ENCODE measurements around the gene SNAPC2.

DNA sequence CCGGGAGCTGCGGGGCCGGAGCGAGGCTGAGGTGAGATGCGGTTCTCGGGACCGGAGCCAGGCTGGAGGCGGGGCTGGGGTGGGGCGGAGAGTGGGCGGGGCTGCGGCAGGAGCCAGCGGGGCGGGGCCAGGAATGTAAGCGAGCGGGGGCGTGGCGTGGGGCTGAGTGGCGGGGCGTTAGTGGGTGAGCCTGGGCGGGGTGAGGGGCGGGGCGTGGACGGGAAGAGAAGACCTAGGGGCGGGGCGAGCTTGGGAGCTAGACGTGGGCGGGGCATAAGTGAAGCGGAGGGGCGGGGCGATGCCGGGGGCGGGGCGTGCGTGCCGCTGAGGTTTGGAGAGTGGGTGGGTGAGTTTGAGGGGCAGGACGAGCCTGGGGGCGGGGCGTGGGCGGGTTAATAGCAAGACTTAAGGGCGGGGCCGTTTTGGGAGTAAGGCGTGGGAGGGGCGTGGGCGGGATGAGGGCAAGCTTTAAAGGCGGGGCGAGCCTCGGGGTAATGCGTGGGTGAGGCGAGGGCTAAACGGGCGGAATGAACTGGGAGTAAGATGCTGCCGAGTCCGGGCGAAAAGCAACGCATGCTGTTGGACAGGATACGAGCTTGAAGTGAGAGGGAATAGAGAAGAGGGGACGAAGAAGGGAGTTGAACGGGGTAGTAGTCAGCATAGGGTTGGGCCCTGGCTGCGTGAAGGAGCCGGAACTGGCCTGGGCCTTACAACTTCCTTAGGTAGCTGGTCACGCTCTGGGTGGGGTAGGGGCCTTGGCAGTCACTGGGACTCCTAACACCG, 572 bp downstream of the SNAPC2 start:
- TF ChIP-seq, protein P1, sequence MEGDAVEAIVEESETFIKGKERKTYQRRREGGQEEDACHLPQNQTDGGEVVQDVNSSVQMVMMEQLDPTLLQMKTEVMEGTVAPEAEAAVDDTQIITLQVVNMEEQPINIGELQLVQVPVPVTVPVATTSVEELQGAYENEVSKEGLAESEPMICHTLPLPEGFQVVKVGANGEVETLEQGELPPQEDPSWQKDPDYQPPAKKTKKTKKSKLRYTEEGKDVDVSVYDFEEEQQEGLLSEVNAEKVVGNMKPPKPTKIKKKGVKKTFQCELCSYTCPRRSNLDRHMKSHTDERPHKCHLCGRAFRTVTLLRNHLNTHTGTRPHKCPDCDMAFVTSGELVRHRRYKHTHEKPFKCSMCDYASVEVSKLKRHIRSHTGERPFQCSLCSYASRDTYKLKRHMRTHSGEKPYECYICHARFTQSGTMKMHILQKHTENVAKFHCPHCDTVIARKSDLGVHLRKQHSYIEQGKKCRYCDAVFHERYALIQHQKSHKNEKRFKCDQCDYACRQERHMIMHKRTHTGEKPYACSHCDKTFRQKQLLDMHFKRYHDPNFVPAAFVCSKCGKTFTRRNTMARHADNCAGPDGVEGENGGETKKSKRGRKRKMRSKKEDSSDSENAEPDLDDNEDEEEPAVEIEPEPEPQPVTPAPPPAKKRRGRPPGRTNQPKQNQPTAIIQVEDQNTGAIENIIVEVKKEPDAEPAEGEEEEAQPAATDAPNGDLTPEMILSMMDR (IDR thresholded peaks at IDR 0.05) = no peak
- TF ChIP-seq JUN (CRISPR knock-in tag; IDR thresholded peaks at IDR 0.05) (no peak), CREM (CRISPR knock-in tag; IDR thresholded peaks at IDR 0.05) (no peak)
- TF ChIP-seq, protein P2, sequence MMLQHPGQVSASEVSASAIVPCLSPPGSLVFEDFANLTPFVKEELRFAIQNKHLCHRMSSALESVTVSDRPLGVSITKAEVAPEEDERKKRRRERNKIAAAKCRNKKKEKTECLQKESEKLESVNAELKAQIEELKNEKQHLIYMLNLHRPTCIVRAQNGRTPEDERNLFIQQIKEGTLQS (CRISPR knock-in tag; conservative IDR thresholded peaks at IDR 0.05) = no peak

All from WTC11 (cell line).